ENCODE measurements around the gene NEK9. TPM values are rescaled to one million over a fixed set of nuclear protein-coding genes. Genes with fewer than 3 reads are reported as not detected.

Gene NEK9
- total and polyA plus RNA-seq, 12 donors, result 26.9 to 138 (median 110) TPM

DNA sequence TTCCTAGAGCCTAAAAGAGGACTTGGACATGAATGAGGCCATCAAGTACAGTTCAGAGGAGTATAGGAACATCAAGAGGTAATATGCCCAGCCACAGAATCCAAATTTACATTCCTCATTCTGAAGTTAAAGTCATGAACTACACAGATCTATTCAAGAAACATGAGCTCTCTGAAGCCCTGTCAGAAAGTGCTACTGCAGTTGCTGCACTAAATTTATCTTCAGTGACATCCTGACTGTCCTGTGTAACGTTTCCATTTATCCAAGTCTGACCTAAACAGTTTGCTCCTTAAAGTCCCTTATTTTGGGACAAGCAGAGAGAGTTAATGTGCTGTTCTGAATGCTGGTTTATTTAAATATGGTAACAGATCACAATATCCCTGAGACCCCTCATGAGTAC, 28.2 kb downstream of the NEK9 start:
- no peaks in the 10 kb centered on the region for H3K27me3 ChIP-seq
- 41 to 55% methylated on average over 1 of the region's 1 CpG for WGBS, 2 donors
- TF ChIP-seq, protein P1, sequence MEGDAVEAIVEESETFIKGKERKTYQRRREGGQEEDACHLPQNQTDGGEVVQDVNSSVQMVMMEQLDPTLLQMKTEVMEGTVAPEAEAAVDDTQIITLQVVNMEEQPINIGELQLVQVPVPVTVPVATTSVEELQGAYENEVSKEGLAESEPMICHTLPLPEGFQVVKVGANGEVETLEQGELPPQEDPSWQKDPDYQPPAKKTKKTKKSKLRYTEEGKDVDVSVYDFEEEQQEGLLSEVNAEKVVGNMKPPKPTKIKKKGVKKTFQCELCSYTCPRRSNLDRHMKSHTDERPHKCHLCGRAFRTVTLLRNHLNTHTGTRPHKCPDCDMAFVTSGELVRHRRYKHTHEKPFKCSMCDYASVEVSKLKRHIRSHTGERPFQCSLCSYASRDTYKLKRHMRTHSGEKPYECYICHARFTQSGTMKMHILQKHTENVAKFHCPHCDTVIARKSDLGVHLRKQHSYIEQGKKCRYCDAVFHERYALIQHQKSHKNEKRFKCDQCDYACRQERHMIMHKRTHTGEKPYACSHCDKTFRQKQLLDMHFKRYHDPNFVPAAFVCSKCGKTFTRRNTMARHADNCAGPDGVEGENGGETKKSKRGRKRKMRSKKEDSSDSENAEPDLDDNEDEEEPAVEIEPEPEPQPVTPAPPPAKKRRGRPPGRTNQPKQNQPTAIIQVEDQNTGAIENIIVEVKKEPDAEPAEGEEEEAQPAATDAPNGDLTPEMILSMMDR (IDR thresholded peaks at IDR 0.05), result no peak
- H3K36me3 ChIP-seq, result peaks cover 0 to 100% (median 73%) of the 10 kb centered on the region in 9 donors
- DNase-seq (no peak), ATAC-seq (no peak)
- no peak overlapping the region for H3K4me3 ChIP-seq
- intact Hi-C loops (cut with DNase I), result loop anchor here in 1 of 10 donors (5.0 kb wide), 1 partner anchor 236 kb away; no protein-coding TSS in a partner anchor
- H3K9me3 ChIP-seq, result no peaks in the 10 kb centered on the region
- peak overlapping the region in 1 of 10 donors; percentile 20 for H3K27ac ChIP-seq
- H3K4me1 ChIP-seq, result peaks cover 0 to 6% (median 0%) of the 10 kb centered on the region in 9 donors

DNA sequence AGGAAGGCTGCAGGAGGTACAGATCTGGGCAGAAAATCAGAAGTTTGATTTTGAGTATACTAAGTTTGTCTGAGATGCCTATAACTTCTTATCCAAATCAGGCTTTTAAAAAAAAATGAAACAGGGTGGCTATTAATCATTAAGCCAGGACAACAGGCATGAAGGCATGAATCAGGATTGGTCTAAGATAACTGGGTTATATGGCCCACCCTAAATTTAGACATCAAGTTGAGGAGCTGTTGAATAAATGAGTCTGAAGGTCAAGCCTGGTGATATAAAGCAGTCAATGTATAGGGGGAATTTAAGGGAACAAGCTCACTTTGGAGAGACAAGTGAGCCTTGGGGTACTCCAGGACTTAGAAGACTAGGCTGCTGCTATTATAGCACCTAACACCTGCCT, 28.6 kb downstream of the NEK9 start:
- Histone ChIP-seq H3K27me3 (no peaks in the 10 kb centered on the region), H3K4me3 (no peak overlapping the region), H3K9me3 (no peaks in the 10 kb centered on the region), H3K36me3 (peaks cover 0 to 100% (median 74%) of the 10 kb centered on the region in 9 donors), H3K4me1 (peaks cover 0 to 6% (median 0%) of the 10 kb centered on the region in 9 donors), H3K27ac (peak overlapping the region in 1 of 10 donors; percentile 20)
- TF ChIP-seq, protein P1 (IDR thresholded peaks at IDR 0.05), result no peak
- intact Hi-C loops (cut with DNase I), result loop anchor here in 1 of 10 donors (5.0 kb wide), 1 partner anchor 236 kb away; no protein-coding TSS in a partner anchor
- DNase-seq (no peak), ATAC-seq (no peak)

DNA sequence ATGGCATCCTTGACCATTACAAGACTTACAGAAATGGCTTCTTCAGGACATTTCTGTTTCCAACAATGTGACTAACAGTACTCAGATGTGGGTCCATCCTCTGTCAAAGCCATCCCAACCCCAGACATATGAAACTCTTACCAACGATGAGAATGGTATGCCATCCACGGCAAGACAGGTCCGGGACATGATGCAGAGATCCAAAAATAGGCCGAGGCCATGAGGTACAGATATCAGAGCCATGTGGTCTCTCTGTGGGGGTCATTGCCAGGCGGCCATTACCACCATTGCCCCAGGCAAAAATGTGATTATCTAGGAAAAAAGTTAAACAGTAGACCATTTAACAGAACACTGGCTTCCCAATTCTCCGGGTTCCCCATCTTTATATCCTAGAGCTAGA, 29.9 kb downstream of the NEK9 start:
- DNase-seq, result peak in 1 of 2 donors; percentile 13
- intact Hi-C loops (cut with DNase I), result loop anchor here in 1 of 10 donors (5.0 kb wide), 1 partner anchor 235 kb away; no protein-coding TSS in a partner anchor
- TF ChIP-seq, protein P1 (IDR thresholded peaks at IDR 0.05), result no peak
- 61 to 69% methylated on average over 6 of the region's 6 CpGs for WGBS, 2 donors
- Histone ChIP-seq H3K9me3 (no peaks in the 10 kb centered on the region), H3K27ac (no peak overlapping the region), H3K4me3 (no peak overlapping the region), H3K36me3 (peaks cover 0 to 100% (median 70%) of the 10 kb centered on the region in 9 donors), H3K4me1 (peaks cover 0 to 6% (median 0%) of the 10 kb centered on the region in 9 donors), H3K27me3 (no peaks in the 10 kb centered on the region)
- peak in 6 of 8 donors; percentile 51 to 83 (median 74) for ATAC-seq

DNA sequence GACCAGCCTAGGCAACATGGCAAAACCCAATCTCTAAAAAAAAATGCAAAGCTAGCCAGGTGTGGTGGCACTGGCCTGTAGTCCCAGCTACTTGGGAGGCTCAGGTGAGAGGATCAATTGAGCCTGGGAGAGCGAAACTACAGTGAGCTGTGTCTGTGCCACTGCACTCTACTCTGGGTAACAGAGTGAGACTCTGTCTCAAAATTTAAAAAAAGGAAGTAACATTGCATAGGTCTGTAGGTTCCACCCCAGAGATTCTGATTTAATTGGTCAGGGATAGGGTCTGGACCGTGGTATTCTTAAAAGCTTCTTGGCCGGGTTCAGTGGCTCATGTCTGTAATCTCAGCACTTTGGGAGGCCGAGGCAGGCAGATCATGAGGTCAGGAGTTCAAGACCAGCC, 31.2 kb downstream of the NEK9 start:
- Histone ChIP-seq H3K4me1 (peaks cover 0 to 6% (median 0%) of the 10 kb centered on the region in 9 donors), H3K9me3 (no peaks in the 10 kb centered on the region), H3K4me3 (no peak overlapping the region), H3K36me3 (peaks cover 0 to 100% (median 71%) of the 10 kb centered on the region in 9 donors), H3K27me3 (no peaks in the 10 kb centered on the region), H3K27ac (no peak overlapping the region)
- intact Hi-C loops (cut with DNase I), result loop anchor here in 1 of 10 donors (5.0 kb wide), 1 partner anchor 233 kb away; no protein-coding TSS in a partner anchor
- DNase-seq, result no peak
- no peak for ATAC-seq
- TF ChIP-seq, protein P1 (IDR thresholded peaks at IDR 0.05), result no peak
- 92 to 95% methylated on average over 4 of the region's 4 CpGs for WGBS, 2 donors
